Kidney (tissue), 14 donors: Measurements from ENCODE around the gene TAAR1. TPM values are rescaled to one million over a fixed set of nuclear protein-coding genes. Genes with fewer than 3 reads are reported as not detected.

Experiments used
- DNase-seq, 5 donors: peaks; one replicate each; pipeline ENCODE4 v3.0.0-alpha.2; 2013 to 2020
- FAIRE-seq: peaks from 2 replicates; lab custom pipeline; 2012; peaks lifted over from hg19 to GRCh38; lab: Jason Lieb, UNC
- H3K27ac ChIP-seq, 2 donors: one replicate each; pipeline ENCODE4 v1.7.0; 2013; ENCODE audit warnings: low read depth in 2 of 2, low read length in 2 of 2, inconsistent platforms in 1 of 2
- H3K27me3 ChIP-seq: one replicate; pipeline ENCODE4 v1.7.1; 2013; ENCODE audit warnings: low read length, inconsistent platforms; ENCODE audit not compliant: control insufficient read depth, insufficient read depth
- H3K36me3 ChIP-seq, 3 donors: one replicate each; pipeline versions ENCODE4 v1.7.0 to v1.7.1; 2013; ENCODE audit warnings: low read length in 3 of 3, control low read depth in 1 of 3, inconsistent platforms in 1 of 3; ENCODE audit not compliant: insufficient read depth in 3 of 3, control insufficient read depth in 2 of 3
- H3K4me1 ChIP-seq, 3 donors: one replicate each; pipeline versions ENCODE4 v1.7.0 to v1.7.1; 2013; ENCODE audit warnings: low read length in 3 of 3, inconsistent platforms in 1 of 3, low read depth in 1 of 3; ENCODE audit not compliant: control insufficient read depth in 2 of 3, insufficient read depth in 2 of 3
- H3K4me3 ChIP-seq, 3 donors: one replicate each; pipeline versions ENCODE4 v1.7.0 to v1.8.1; 2013; ENCODE audit warnings: low read length in 3 of 3, control low read depth in 1 of 3, inconsistent platforms in 1 of 3
- H3K9ac ChIP-seq, 3 donors: one replicate each; pipeline versions ENCODE4 v1.7.0 to v1.7.1; 2013; ENCODE audit warnings: low read length in 3 of 3, control low read depth in 1 of 3, inconsistent platforms in 1 of 3
- H3K9me3 ChIP-seq, 3 donors: one replicate each; pipeline versions ENCODE4 v1.7.0 to v1.7.1; 2013; ENCODE audit warnings: low read length in 3 of 3, control low read depth in 1 of 3, inconsistent platforms in 1 of 3; ENCODE audit not compliant: control insufficient read depth in 2 of 3, insufficient read depth in 1 of 3
- intact Hi-C: fragments of 100-400 bp; cut with DNase I; formaldehyde crosslinking; loops from one replicate; pipeline ENCODE4 v1.11.1; 2022
- polyA plus RNA-seq: library from polyadenylated mRNA; stranded (reverse); fragments of 350-450 nt; fragmentation: Illumina TruSeq; extraction: RNeasy Lipid Tissue Mini Kit (QIAGEN cat#74804); gene quantifications from one replicate; pipeline ENCODE4 v1.2.3, GENCODE V29; 2014; ENCODE audit warnings: low read depth, low replicate concordance; ENCODE audit not compliant: insufficient read depth
- total RNA-seq: library from RNA; stranded (reverse); fragmentation: NEBNext Ultra II Directional; extraction: Animal tissue kit (Norgen Biotek cat#: 25700); gene quantifications from one replicate; pipeline ENCODE4 v1.2.1, GENCODE V29; 2021
- TF ChIP-seq, protein P1 (sequence below): IDR thresholded peaks from 3 replicates; pipeline ENCODE4 v1.5.1; 2012; ENCODE audit warnings: mild to moderate bottlenecking, moderate library complexity, borderline replicate concordance; ENCODE audit not compliant: insufficient read depth; ENCODE audit errors: extremely low read depth
- donor health status: control.
- donor health status: control.
- donor health status: control.
- donor health status: control.
- donor health status: control.
- donor health status: DM: yes; HTN: yes; CAD: no.
- donor health status: Normal renal cell carcinoma (clear cell type).

Gene TAAR1
- total and polyA plus RNA-seq, 2 donors from 2014 or later: not detected

DNA sequence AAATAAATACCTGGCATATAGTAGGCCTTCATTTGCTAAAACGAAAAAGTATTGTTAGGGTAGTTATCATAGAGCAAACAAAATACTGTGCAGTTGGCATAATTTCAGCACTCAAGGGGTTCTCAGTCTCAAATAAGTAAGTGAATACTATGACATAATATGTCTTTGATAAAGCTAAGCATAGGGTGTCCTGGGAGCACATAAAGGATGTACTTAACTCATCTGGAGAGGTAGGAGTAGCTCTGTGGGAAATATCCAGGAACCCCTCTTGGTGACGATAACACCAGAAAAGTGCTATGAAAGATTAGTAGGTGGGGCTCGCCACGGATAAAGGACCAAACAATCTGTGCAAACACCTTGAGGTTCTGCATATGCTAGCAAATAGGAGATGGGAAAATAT lies 31.7 kb upstream of the TAAR1 start:
- intact Hi-C loops: no loop called here
- H3K4me1 ChIP-seq: no peaks in the 10 kb centered on the region
- no peaks in the 10 kb centered on the region for H3K27me3 ChIP-seq
- H3K36me3 ChIP-seq: no peaks in the 10 kb centered on the region
- no peak overlapping the region for H3K4me3 ChIP-seq
- FAIRE-seq (no peak), DNase-seq (no peak)
- peaks cover 0 to 2% (median 0%) of the 10 kb centered on the region in 3 donors for H3K9me3 ChIP-seq
- H3K27ac ChIP-seq: no peak overlapping the region
- TF ChIP-seq, protein P1, sequence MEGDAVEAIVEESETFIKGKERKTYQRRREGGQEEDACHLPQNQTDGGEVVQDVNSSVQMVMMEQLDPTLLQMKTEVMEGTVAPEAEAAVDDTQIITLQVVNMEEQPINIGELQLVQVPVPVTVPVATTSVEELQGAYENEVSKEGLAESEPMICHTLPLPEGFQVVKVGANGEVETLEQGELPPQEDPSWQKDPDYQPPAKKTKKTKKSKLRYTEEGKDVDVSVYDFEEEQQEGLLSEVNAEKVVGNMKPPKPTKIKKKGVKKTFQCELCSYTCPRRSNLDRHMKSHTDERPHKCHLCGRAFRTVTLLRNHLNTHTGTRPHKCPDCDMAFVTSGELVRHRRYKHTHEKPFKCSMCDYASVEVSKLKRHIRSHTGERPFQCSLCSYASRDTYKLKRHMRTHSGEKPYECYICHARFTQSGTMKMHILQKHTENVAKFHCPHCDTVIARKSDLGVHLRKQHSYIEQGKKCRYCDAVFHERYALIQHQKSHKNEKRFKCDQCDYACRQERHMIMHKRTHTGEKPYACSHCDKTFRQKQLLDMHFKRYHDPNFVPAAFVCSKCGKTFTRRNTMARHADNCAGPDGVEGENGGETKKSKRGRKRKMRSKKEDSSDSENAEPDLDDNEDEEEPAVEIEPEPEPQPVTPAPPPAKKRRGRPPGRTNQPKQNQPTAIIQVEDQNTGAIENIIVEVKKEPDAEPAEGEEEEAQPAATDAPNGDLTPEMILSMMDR: no peak
- no peak overlapping the region for H3K9ac ChIP-seq

DNA sequence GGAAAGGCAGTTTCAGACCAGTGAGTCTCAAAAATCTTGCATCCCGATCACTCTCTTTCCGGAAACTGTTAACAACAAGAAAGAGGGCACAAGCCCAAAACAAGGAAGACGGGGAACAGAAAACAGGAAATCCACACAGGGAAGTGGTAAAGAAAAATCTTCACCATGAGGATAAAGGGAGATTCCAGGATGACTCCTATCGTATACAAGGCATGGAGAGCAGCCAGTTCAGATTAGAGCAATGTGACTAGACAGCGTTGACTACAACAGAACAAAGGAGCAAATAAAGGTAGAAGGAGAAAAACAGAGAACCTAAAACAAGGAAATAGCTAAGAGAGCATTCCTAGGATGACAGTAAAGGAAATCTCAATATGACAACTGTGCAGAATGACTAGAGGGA lies 28.3 kb upstream of the TAAR1 start:
- FAIRE-seq: no peak

DNA sequence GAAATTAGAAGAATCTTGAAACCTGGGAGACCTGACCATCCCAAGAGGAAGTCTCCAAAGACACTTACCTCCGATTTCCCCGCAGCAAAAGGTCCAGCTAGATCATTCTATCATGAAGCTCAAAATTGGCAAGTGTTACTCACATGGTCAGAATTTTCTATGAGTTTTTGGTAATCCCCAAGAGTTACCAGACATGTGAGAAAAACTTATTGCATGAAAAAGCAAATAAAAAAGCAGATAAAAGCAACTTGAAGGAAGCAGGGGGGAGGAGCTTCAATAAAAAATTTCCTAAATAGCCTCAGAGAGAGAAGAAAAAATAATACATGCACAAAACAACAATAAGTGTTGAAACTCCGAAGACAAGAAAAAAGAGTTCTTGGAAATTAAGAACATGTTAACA lies 27.5 kb upstream of the TAAR1 start:
- Histone ChIP-seq H3K9me3 (no peaks in the 10 kb centered on the region), H3K9ac (no peak overlapping the region), H3K4me1 (no peaks in the 10 kb centered on the region), H3K36me3 (no peaks in the 10 kb centered on the region), H3K4me3 (no peak overlapping the region), H3K27me3 (no peaks in the 10 kb centered on the region), H3K27ac (no peak overlapping the region)
- DNase-seq (no peak), FAIRE-seq (no peak)
- TF ChIP-seq, protein P1: no peak
- intact Hi-C loops: no loop called here

More for the DNA sequence above, 28.3 kb upstream of the TAAR1 start:
- H3K27ac ChIP-seq: no peak overlapping the region
- no peaks in the 10 kb centered on the region for H3K27me3 ChIP-seq
- H3K36me3 ChIP-seq: no peaks in the 10 kb centered on the region
- no peak for DNase-seq
- intact Hi-C loops: no loop called here
- H3K9ac ChIP-seq: no peak overlapping the region
- H3K9me3 ChIP-seq: no peaks in the 10 kb centered on the region
- no peak overlapping the region for H3K4me3 ChIP-seq
- no peaks in the 10 kb centered on the region for H3K4me1 ChIP-seq
- TF ChIP-seq, protein P1: no peak

DNA sequence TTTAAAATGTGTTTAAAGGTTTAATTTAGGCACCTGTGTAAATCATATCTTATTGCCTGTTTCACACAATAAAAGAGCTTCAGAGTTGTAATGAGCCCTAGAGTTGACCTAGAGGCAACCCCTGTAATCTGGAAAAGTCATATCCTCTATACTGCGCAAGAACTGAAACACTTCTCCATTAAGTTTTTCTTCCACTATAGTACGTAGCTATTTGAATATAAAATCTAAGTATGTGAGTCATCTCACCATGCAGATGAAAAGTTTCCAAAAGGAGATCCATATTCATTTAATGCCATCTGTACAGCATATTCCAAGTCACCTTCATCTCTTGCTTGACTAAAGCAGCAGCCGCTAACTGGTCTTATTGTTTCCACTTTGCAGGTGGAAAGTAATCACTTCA lies 26.0 kb upstream of the TAAR1 start:
- no peak for DNase-seq
- no peak for FAIRE-seq
- Histone ChIP-seq H3K27ac (no peak overlapping the region), H3K27me3 (no peaks in the 10 kb centered on the region), H3K4me3 (no peak overlapping the region), H3K36me3 (no peaks in the 10 kb centered on the region), H3K9me3 (no peaks in the 10 kb centered on the region), H3K4me1 (no peaks in the 10 kb centered on the region), H3K9ac (no peak overlapping the region)
- intact Hi-C loops: no loop called here
- TF ChIP-seq, protein P1: no peak
